ENCODE results near the gene GPR139.

GPR139 gene

DNA sequence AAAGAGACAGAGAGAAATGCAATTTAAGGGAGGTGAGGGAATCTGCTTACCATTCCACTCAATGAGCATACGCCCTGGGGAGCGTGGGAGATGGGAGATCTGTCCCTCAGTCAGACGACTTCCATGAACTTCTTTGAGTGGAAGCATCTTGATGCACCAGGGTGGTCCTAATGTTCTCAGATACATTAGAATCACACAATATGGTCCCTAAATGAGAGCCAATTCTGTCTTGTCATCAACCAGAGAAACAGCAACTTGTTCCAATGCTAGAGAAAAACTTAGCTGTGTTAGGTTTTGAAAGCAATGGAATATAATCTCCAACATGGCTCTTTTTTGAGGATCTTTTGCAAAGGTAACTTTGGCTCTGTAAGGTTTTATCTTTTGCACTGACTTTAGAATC lies 44.1 kb downstream of the GPR139 start:
- no peak for TF ChIP-seq PAX5 (IDR thresholded peaks at IDR 0.05; ENCODE audit: insufficient read depth, low read length, severe bottlenecking)
- no peak for TF ChIP-seq TAF1 (IDR thresholded peaks at IDR 0.05; ENCODE audit: low read depth, low read length)
- no peak for TF ChIP-seq POLR2A (IDR thresholded peaks at IDR 0.05; ENCODE audit: low read depth, low read length)
- no peak for TF ChIP-seq POU2F2 (IDR thresholded peaks at IDR 0.05; ENCODE audit: low read depth, low read length)
- no peak for TF ChIP-seq SPI1 (IDR thresholded peaks at IDR 0.05; ENCODE audit: low read depth, low read length)
- TF ChIP-seq POLR2AphosphoS5 (IDR thresholded peaks at IDR 0.05; ENCODE audit: low read depth, low read length): no peak
- FAIRE-seq: no peak
- no peak for DNase-seq (ENCODE audit: insufficient read length, low spot score)

GRCh38 chr16:20026361-20027072 lies 47.2 kb downstream of the GPR139 start:
- DNase-seq (ENCODE audit: insufficient read length, low spot score) (no peak), FAIRE-seq (no peak)
- TF ChIP-seq POLR2A (IDR thresholded peaks at IDR 0.05; ENCODE audit: low read depth, low read length) (no peak), PAX5 (IDR thresholded peaks at IDR 0.05; ENCODE audit: insufficient read depth, low read length, severe bottlenecking) (no peak), TAF1 (IDR thresholded peaks at IDR 0.05; ENCODE audit: low read depth, low read length) (no peak), POLR2AphosphoS5 (IDR thresholded peaks at IDR 0.05; ENCODE audit: low read depth, low read length) (no peak), POU2F2 (IDR thresholded peaks at IDR 0.05; ENCODE audit: low read depth, low read length) (no peak), SPI1 (IDR thresholded peaks at IDR 0.05; ENCODE audit: low read depth, low read length) (no peak)

DNA sequence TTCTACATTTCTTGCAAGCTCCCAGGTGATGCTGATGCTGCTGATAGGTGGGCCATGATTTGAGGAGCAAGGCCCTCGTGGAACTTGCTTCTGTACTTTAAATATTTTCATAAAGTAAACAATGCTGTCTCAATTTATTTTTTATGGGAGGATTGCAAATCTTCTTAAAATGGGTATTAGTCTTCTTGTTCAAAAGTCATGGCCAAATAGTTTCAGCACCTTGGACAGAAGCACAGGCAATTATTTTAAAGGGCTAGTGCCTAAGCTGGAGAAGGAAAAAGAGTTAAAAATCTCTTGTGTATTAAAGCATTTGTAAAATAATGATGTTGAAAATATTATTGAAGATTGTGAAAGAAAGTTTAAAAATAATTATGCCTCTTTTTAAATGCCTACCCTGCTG lies 50.5 kb downstream of the GPR139 start:
- FAIRE-seq (no peak), DNase-seq (ENCODE audit: insufficient read length, low spot score) (no peak)
- TF ChIP-seq PAX5 (IDR thresholded peaks at IDR 0.05; ENCODE audit: insufficient read depth, low read length, severe bottlenecking): no peak
- TF ChIP-seq SPI1 (IDR thresholded peaks at IDR 0.05; ENCODE audit: low read depth, low read length): no peak
- TF ChIP-seq POLR2A (IDR thresholded peaks at IDR 0.05; ENCODE audit: low read depth, low read length): no peak
- no peak for TF ChIP-seq TAF1 (IDR thresholded peaks at IDR 0.05; ENCODE audit: low read depth, low read length)
- no peak for TF ChIP-seq POLR2AphosphoS5 (IDR thresholded peaks at IDR 0.05; ENCODE audit: low read depth, low read length)
- TF ChIP-seq POU2F2 (IDR thresholded peaks at IDR 0.05; ENCODE audit: low read depth, low read length): no peak

- DNase-seq (ENCODE audit: insufficient read length, low spot score): no peak
- TF ChIP-seq TAF1 (IDR thresholded peaks at IDR 0.05; ENCODE audit: low read depth, low read length) (no peak), POLR2A (IDR thresholded peaks at IDR 0.05; ENCODE audit: low read depth, low read length) (no peak), POLR2AphosphoS5 (IDR thresholded peaks at IDR 0.05; ENCODE audit: low read depth, low read length) (no peak), PAX5 (IDR thresholded peaks at IDR 0.05; ENCODE audit: insufficient read depth, low read length, severe bottlenecking) (no peak), SPI1 (IDR thresholded peaks at IDR 0.05; ENCODE audit: low read depth, low read length) (no peak)
- FAIRE-seq: no peak
Measured at GRCh38 chr16:20020976-20021375, 52.7 kb downstream of the GPR139 start.

- no peak for FAIRE-seq
- TF ChIP-seq POU2F2 (IDR thresholded peaks at IDR 0.05; ENCODE audit: low read depth, low read length) (no peak), SPI1 (IDR thresholded peaks at IDR 0.05; ENCODE audit: low read depth, low read length) (no peak), POLR2A (IDR thresholded peaks at IDR 0.05; ENCODE audit: low read depth, low read length) (no peak), TAF1 (IDR thresholded peaks at IDR 0.05; ENCODE audit: low read depth, low read length) (no peak), PAX5 (IDR thresholded peaks at IDR 0.05; ENCODE audit: insufficient read depth, low read length, severe bottlenecking) (no peak), POLR2AphosphoS5 (IDR thresholded peaks at IDR 0.05; ENCODE audit: low read depth, low read length) (no peak)
Measured at GRCh38 chr16:20020083-20020482, 53.6 kb downstream of the GPR139 start.

DNA sequence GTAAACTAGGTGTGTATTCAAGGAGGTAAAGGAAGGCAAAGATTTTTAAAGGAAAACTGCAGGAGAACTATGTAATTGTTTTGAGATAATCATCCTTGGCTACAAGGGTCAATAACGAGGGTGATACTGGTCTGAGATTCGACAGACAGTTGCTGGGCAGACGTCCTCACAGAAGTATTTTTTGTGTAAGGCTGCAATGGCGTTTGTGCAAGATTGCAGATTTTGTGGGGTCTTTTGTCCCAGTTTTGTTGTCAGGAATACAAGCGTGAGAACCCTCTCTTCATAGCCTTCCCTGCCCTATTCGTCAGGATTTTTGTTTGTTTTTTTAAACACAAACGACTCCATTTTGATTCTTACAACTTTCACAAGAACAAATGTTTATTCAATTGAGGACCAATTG lies 57.5 kb downstream of the GPR139 start:
- no peak for TF ChIP-seq POU2F2 (IDR thresholded peaks at IDR 0.05; ENCODE audit: low read depth, low read length)
- no peak for FAIRE-seq
- DNase-seq (ENCODE audit: insufficient read length, low spot score): no peak

More at GRCh38 chr16:20020083-20020482, 53.6 kb downstream of the GPR139 start:
- DNase-seq (ENCODE audit: insufficient read length, low spot score): no peak

DNA sequence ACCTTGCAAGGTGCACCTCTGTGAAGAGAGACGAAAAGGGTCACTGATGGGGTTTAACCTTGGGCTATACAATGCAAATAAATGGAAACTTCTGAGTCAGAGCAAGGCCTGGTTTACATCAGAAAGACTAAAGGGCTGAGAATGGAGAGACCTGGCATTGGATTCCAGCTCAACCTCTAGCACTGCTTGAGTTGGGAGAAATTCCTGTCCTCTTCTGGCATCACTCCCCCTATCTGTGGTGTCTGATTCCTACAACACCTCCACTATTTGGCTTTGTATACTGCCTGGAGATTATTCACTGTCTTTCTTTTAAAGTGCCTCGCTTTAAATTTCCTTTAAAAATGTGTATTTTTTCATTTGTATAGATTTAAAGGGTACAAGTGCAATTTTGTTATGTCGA lies 68.8 kb downstream of the GPR139 start:
- DNase-seq (ENCODE audit: insufficient read length, low spot score) (no peak), FAIRE-seq (no peak)
- TF ChIP-seq POLR2A (IDR thresholded peaks at IDR 0.05; ENCODE audit: low read depth, low read length) (no peak), SPI1 (IDR thresholded peaks at IDR 0.05; ENCODE audit: low read depth, low read length) (no peak), POLR2AphosphoS5 (IDR thresholded peaks at IDR 0.05; ENCODE audit: low read depth, low read length) (no peak), POU2F2 (IDR thresholded peaks at IDR 0.05; ENCODE audit: low read depth, low read length) (no peak), TAF1 (IDR thresholded peaks at IDR 0.05; ENCODE audit: low read depth, low read length) (no peak), PAX5 (IDR thresholded peaks at IDR 0.05; ENCODE audit: insufficient read depth, low read length, severe bottlenecking) (no peak)

DNA sequence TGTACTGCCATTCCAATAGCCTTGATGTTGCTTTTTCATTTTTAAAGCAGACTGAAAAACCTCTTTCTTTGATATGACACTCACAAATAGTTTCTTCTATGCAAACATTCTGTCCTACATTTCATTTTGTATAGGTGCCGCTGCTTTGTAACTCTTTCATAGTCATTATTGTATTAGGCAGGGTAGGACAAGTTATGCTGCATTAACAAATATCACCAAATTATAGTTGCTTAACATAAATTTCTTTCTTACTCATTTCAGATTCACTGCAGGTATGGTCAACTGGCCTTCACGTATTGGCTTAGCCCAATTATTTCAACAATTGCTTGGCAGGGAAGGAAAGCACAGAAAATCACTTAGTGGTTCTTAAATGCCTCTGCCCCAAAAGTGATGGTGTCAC lies 70.8 kb downstream of the GPR139 start:
- DNase-seq (ENCODE audit: insufficient read length, low spot score) (no peak), FAIRE-seq (no peak)
- no peak for TF ChIP-seq SPI1 (IDR thresholded peaks at IDR 0.05; ENCODE audit: low read depth, low read length)
- TF ChIP-seq POLR2A (IDR thresholded peaks at IDR 0.05; ENCODE audit: low read depth, low read length): no peak

- DNase-seq (ENCODE audit: insufficient read length, low spot score) (no peak), FAIRE-seq (no peak)
- TF ChIP-seq TAF1 (IDR thresholded peaks at IDR 0.05; ENCODE audit: low read depth, low read length) (no peak), POLR2A (IDR thresholded peaks at IDR 0.05; ENCODE audit: low read depth, low read length) (no peak), PAX5 (IDR thresholded peaks at IDR 0.05; ENCODE audit: insufficient read depth, low read length, severe bottlenecking) (no peak), POLR2AphosphoS5 (IDR thresholded peaks at IDR 0.05; ENCODE audit: low read depth, low read length) (no peak), POU2F2 (IDR thresholded peaks at IDR 0.05; ENCODE audit: low read depth, low read length) (no peak), SPI1 (IDR thresholded peaks at IDR 0.05; ENCODE audit: low read depth, low read length) (no peak)
Measured at GRCh38 chr16:20001856-20002707, 71.6 kb downstream of the GPR139 start.

- no peak for FAIRE-seq
- DNase-seq (ENCODE audit: insufficient read length, low spot score): no peak
Measured at GRCh38 chr16:19997734-19998133, 76.0 kb downstream of the GPR139 start.

More at GRCh38 chr16:19997734-19998133, 76.0 kb downstream of the GPR139 start:
- no peak for TF ChIP-seq POU2F2 (IDR thresholded peaks at IDR 0.05; ENCODE audit: low read depth, low read length)
- no peak for TF ChIP-seq POLR2AphosphoS5 (IDR thresholded peaks at IDR 0.05; ENCODE audit: low read depth, low read length)
- no peak for TF ChIP-seq POLR2A (IDR thresholded peaks at IDR 0.05; ENCODE audit: low read depth, low read length)
- no peak for TF ChIP-seq SPI1 (IDR thresholded peaks at IDR 0.05; ENCODE audit: low read depth, low read length)
